A673 (cell line): Measurements from ENCODE around the gene WWTR1. TPM values are rescaled to one million over a fixed set of nuclear protein-coding genes. Genes with fewer than 3 reads are reported as not detected.

Experiments used
- BruUV-seq: library from RNA; stranded (reverse); fragments of 400-500 nt; replicated peaks from 2 replicates; lab custom pipeline; 2021; lab: Mats Ljungman, UMichigan
- CTCF ChIA-PET: fragments of 300-600 bp; sonication (Branson Sonifier 250); formaldehyde crosslinking; loops from one replicate; lab custom pipeline; 2022; ENCODE audit warnings: antibody characterized with exemption; lab: Charles Lee
- POLR2A ChIA-PET: fragments of 300-600 bp; sonication (Branson Sonifier 250); formaldehyde crosslinking; loops from one replicate; lab custom pipeline; 2022; ENCODE audit warnings: antibody characterized with exemption; ENCODE audit not compliant: low non-redundant PET; lab: Charles Lee
- DNase-seq: peaks from one replicate; pipeline ENCODE4 v3.0.0-alpha.2; 2015; ENCODE audit warnings: low spot score
- H3K27ac ChIP-seq: fragments of 200-600 bp; sonication (generic); 2 replicates; pipeline ENCODE4 v1.5.1; 2016; ENCODE audit warnings: mixed run types, low read depth, mild to moderate bottlenecking, mixed read lengths, antibody characterized with exemption, low read length; ENCODE audit not compliant: poor library complexity, severe bottlenecking
- H3K27me3 ChIP-seq: fragments of 200-600 bp; sonication (generic); replicated peaks from 2 replicates; pipeline ENCODE4 v1.6.1; 2017; ENCODE audit warnings: mixed run types, low read depth, mild to moderate bottlenecking, mixed read lengths, antibody characterized with exemption, low read length; ENCODE audit not compliant: insufficient read depth, poor library complexity
- H3K36me3 ChIP-seq: fragments of 200-600 bp; sonication (generic); 2 replicates; pipeline ENCODE4 v1.6.1; 2016; ENCODE audit warnings: mixed run types, mild to moderate bottlenecking, mixed read lengths, antibody characterized with exemption, low read length; ENCODE audit not compliant: insufficient read depth, poor library complexity, severe bottlenecking
- H3K4me1 ChIP-seq: fragments of 200-600 bp; sonication (generic); 2 replicates; pipeline ENCODE4 v1.6.1; 2017; ENCODE audit warnings: mixed run types, mild to moderate bottlenecking, mixed read lengths, antibody characterized with exemption, low read length; ENCODE audit not compliant: insufficient read depth, poor library complexity, severe bottlenecking
- H3K4me3 ChIP-seq: fragments of 200-600 bp; sonication (generic); 2 replicates; pipeline ENCODE4 v1.5.1; 2016; ENCODE audit warnings: low read depth, mixed run types, mild to moderate bottlenecking, mixed read lengths, low read length; ENCODE audit not compliant: poor library complexity, severe bottlenecking
- H3K9me3 ChIP-seq: fragments of 200-600 bp; sonication (generic); 2 replicates; pipeline ENCODE4 v1.6.1; 2016; ENCODE audit warnings: mixed run types, low read depth, mild to moderate bottlenecking, mixed read lengths, antibody characterized with exemption, low read length; ENCODE audit not compliant: poor library complexity, severe bottlenecking
- CTCF ChIP-seq: fragments of 300-800, 200-600 bp; sonication (generic); conservative IDR thresholded peaks from 2 replicates; pipeline ENCODE4 v1.5.1; 2017; ENCODE audit warnings: low read depth, mild to moderate bottlenecking, antibody characterized with exemption, low read length, moderate library complexity, mixed read lengths
- EZH2 ChIP-seq: fragments of 200-600 bp; sonication (generic); IDR thresholded peaks from 2 replicates; pipeline ENCODE4 v1.6.1; 2017; ENCODE audit warnings: borderline replicate concordance, low read depth, mild to moderate bottlenecking, mixed read lengths, antibody characterized with exemption, low read length; ENCODE audit not compliant: poor library complexity, severe bottlenecking
- intact Hi-C: fragments of 100-400 bp; cut with micrococcal nuclease; formaldehyde crosslinking; loops from one replicate; pipeline ENCODE4 v1.10.0; 2022; ENCODE audit not compliant: unreplicated experiment
- total RNA-seq: library from RNA; stranded (reverse); gene quantifications from 2 replicates; pipeline ENCODE4 v1.2.3, GENCODE V29; 2021

The WWTR1 gene
- total RNA-seq, 1 experiment from 2014 or later = 76.8 TPM

GRCh38 chr3:149564079-149564478, 93.7 kb downstream of the WWTR1 start:
- H3K27me3 ChIP-seq = no peaks in the 10 kb centered on the region
- no TSS peak for BruUV-seq
- H3K9me3 ChIP-seq = no peaks in the 10 kb centered on the region
- ChIA-PET CTCF (no interaction called here), POLR2A (no interaction called here)
- no peaks in the 10 kb centered on the region for H3K36me3 ChIP-seq
- intact Hi-C loops = no loop called here
- H3K4me1 ChIP-seq = peaks cover 21% of the 10 kb centered on the region
- H3K27ac ChIP-seq = peak overlapping the region; percentile 21
- H3K4me3 ChIP-seq = no peak overlapping the region
- DNase-seq = no peak
- TF ChIP-seq CTCF = no peak
- TF ChIP-seq EZH2 = no peak

- no peak overlapping the region for H3K27ac ChIP-seq
- TF ChIP-seq CTCF (no peak), EZH2 (no peak)
- DNase-seq = no peak
- peaks cover 21% of the 10 kb centered on the region for H3K4me1 ChIP-seq
- H3K9me3 ChIP-seq = no peaks in the 10 kb centered on the region
- ChIA-PET CTCF (no interaction called here), POLR2A (no interaction called here)
- H3K36me3 ChIP-seq = no peaks in the 10 kb centered on the region
- H3K27me3 ChIP-seq = no peaks in the 10 kb centered on the region
- H3K4me3 ChIP-seq = no peak overlapping the region
- intact Hi-C loops = no loop called here
- BruUV-seq = no TSS peak
Observed at GRCh38 chr3:149563114-149563513, 94.7 kb downstream of the WWTR1 start.

- Histone ChIP-seq H3K4me1 (peaks cover 14% of the 10 kb centered on the region), H3K36me3 (no peaks in the 10 kb centered on the region), H3K27me3 (no peaks in the 10 kb centered on the region), H3K4me3 (no peak overlapping the region), H3K27ac (no peak overlapping the region), H3K9me3 (no peaks in the 10 kb centered on the region)
- POLR2A ChIA-PET = no interaction called here
- DNase-seq = no peak
- BruUV-seq = no TSS peak
- intact Hi-C loops = no loop called here
- TF ChIP-seq EZH2 = no peak
- TF ChIP-seq CTCF = no peak
- CTCF ChIA-PET = no interaction called here
Observed at GRCh38 chr3:149560617-149561016, 97.2 kb downstream of the WWTR1 start.
